Pancreas (tissue), 10 donors: ENCODE results near the gene KCNC1. TPM values are rescaled to one million over a fixed set of nuclear protein-coding genes. Genes with fewer than 3 reads are reported as not detected.

Experiments used
- ATAC-seq, 4 donors: fragments of 200-7000 bp; cut with Tn5 transposase; one replicate each; pipeline versions ENCODE4 v1.8.0 to v1.9.1; 2020; ENCODE audit warnings: mild to moderate bottlenecking in 4 of 4, moderate library complexity in 4 of 4
- DNase-seq, 6 donors: peaks; one replicate each; pipeline ENCODE4 v3.0.0-alpha.2; 2020
- FAIRE-seq: peaks from 2 replicates; lab custom pipeline; 2012; peaks lifted over from hg19 to GRCh38; lab: Jason Lieb, UNC
- H3K27ac ChIP-seq, 4 donors: fragments of 200-600 bp; sonication (generic); 1 replicate in 3 of 4; 2 replicates in 1 of 4; pipeline versions ENCODE4 v1.5.0 to v1.8.0; 2020
- H3K27me3 ChIP-seq, 4 donors: fragments of 200-600 bp; one replicate each; pipeline ENCODE4 v1.8.0; 2021
- H3K36me3 ChIP-seq, 3 donors: fragments of 200-600 bp; sonication (generic) in 1 of 3; one replicate each; pipeline versions ENCODE4 v1.5.0 to v1.8.0; 2020 to 2021
- H3K4me1 ChIP-seq, 3 donors: fragments of 200-600 bp; one replicate each; pipeline ENCODE4 v1.8.0; 2021
- H3K4me3 ChIP-seq, 4 donors: fragments of 200-600 bp; sonication (generic) in 2 of 4; one replicate each; pipeline versions ENCODE4 v1.5.0 to v1.8.0; 2020 to 2021
- H3K9me3 ChIP-seq, 4 donors: fragments of 200-600 bp; one replicate each; pipeline ENCODE4 v1.8.0; 2021
- CTCF ChIP-seq, 4 donors: fragments of 200-600 bp; sonication (generic) in 3 of 4; IDR thresholded peaks; one replicate each; pipeline versions ENCODE4 v1.5.0 to v1.8.0; 2021; ENCODE audit warnings: antibody characterized with exemption in 4 of 4
- WGBS, 2 donors: extraction: QIAGEN DNeasy Blood & Tissue Kit; methylation state at CpG; one replicate each; pipeline ENCODE4 v1.1.7; 2013; 5-methylcytosine and 5-hydroxymethylcytosine counted together
- intact Hi-C, 3 donors: fragments of 100-400 bp; cut with DNase I; formaldehyde crosslinking; loops; one replicate each; pipeline versions ENCODE4 v1.11.1 to v1.14.2; 2022
- polyA plus RNA-seq, 2 donors: library from polyadenylated mRNA; stranded (reverse); fragments of 200-250 nt; gene quantifications; one replicate each; pipeline ENCODE4 v1.2.3, GENCODE V29; 2013
- total RNA-seq, 6 donors: library from RNA; stranded (reverse); fragmentation: NEBNext Ultra II Directional in 4 of 6; extraction: Animal tissue kit (Norgen Biotek cat#: 25700) in 4 of 6; gene quantifications; one replicate each; pipeline versions ENCODE4 v1.2.1 to v1.2.4, GENCODE V29; 2021 to 2023
- donor health status: healthy with polysubstance abuse.
- donor health status: DM: no; HTN: no; CAD: no; lungs with moderate emphysema.
- donor health status: DM: no; HTN: no; CAD: no.
- donor health status: control.
- donor health status: control.
- donor health status: Bipolar disorder and iron deficiency.
- donor health status: DM: yes; HTN: yes; CAD: no.
- donor health status: DM: no; HTN: no; CAD: no.
- donor health status: DM: no; HTN: no; CAD: no.
- donor health status: DM: yes; HTN: yes; CAD: no.

The KCNC1 gene
- total and polyA plus RNA-seq, 8 donors: 0.05 to 0.82 (median 0.37) TPM

- FAIRE-seq: no peak
- DNase-seq: no peak
- no peak for ATAC-seq
- H3K4me3 ChIP-seq: no peak overlapping the region
- H3K9me3 ChIP-seq: no peaks in the 10 kb centered on the region
- H3K27me3 ChIP-seq: no peaks in the 10 kb centered on the region
- 82 to 87% methylated on average over 5 of the region's 5 CpGs for WGBS, 2 donors
- H3K27ac ChIP-seq: no peak overlapping the region
- no peak for TF ChIP-seq CTCF (IDR thresholded peaks at IDR 0.05)
- intact Hi-C loops: no loop called here
- H3K4me1 ChIP-seq: no peaks in the 10 kb centered on the region
- H3K36me3 ChIP-seq: no peaks in the 10 kb centered on the region
Measured at GRCh38 chr11:17778352-17778751, 43.8 kb downstream of the KCNC1 start.

GRCh38 chr11:17778956-17779860 is 44.6 kb downstream of the KCNC1 start:
- Histone ChIP-seq H3K4me1 (no peaks in the 10 kb centered on the region), H3K9me3 (no peaks in the 10 kb centered on the region), H3K27ac (no peak overlapping the region), H3K4me3 (no peak overlapping the region), H3K36me3 (no peaks in the 10 kb centered on the region), H3K27me3 (no peaks in the 10 kb centered on the region)
- intact Hi-C loops: no loop called here
- DNase-seq (no peak), FAIRE-seq (no peak), ATAC-seq (no peak)
- 92% methylated on average over 40 of the region's 40 CpGs for WGBS, 2 donors
- TF ChIP-seq CTCF (IDR thresholded peaks at IDR 0.05): no peak

GRCh38 chr11:17779861-17780594 is 45.4 kb downstream of the KCNC1 start:
- ATAC-seq (no peak), FAIRE-seq (no peak), DNase-seq (no peak)
- Histone ChIP-seq H3K9me3 (no peaks in the 10 kb centered on the region), H3K4me3 (no peak overlapping the region), H3K27ac (no peak overlapping the region), H3K27me3 (no peaks in the 10 kb centered on the region), H3K36me3 (no peaks in the 10 kb centered on the region), H3K4me1 (no peaks in the 10 kb centered on the region)
- TF ChIP-seq CTCF (IDR thresholded peaks at IDR 0.05): no peak
- 82 to 90% methylated on average over 14 of the region's 14 CpGs for WGBS, 2 donors
- intact Hi-C loops: no loop called here

GRCh38 chr11:17780668-17781067 is 46.1 kb downstream of the KCNC1 start:
- no peaks in the 10 kb centered on the region for H3K9me3 ChIP-seq
- intact Hi-C loops: no loop called here
- ATAC-seq: no peak
- no peak for TF ChIP-seq CTCF (IDR thresholded peaks at IDR 0.05)
- no peaks in the 10 kb centered on the region for H3K36me3 ChIP-seq
- 89 to 90% methylated on average over 15 of the region's 15 CpGs for WGBS, 2 donors
- no peaks in the 10 kb centered on the region for H3K4me1 ChIP-seq
- H3K27me3 ChIP-seq: no peaks in the 10 kb centered on the region
- no peak for FAIRE-seq
- H3K4me3 ChIP-seq: no peak overlapping the region
- H3K27ac ChIP-seq: no peak overlapping the region
- no peak for DNase-seq
